ENCODE measurements around the gene RALA.
"Not testable (repeated sequence)": the region's sequence is repeated elsewhere in the genome, so short reads cannot be mapped to it uniquely, and the experiment has no call there.

Gene RALA

DNA sequence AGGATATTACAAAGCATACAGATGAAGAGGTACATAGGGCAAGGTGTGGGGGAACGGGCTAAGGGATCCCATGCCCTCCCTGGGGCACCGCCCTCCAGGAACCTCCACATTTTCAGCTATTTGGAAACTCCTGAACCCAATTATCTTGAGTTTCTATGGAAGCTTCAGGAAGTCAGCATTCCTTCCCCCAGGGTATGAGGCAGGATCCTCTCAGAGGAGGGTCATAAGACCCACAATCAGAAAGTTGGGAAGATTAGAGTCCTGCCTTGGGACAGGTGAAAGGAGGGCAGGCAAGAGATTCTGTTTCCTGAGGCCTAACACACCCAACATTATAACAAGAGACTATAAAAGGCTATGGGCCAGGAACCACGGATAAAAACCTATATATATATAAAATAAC is 98.0 kb downstream of the RALA start:
- no peak for DNase-seq (ENCODE audit: extremely low read depth in 1 of 2, low read depth in 1 of 2)

DNA sequence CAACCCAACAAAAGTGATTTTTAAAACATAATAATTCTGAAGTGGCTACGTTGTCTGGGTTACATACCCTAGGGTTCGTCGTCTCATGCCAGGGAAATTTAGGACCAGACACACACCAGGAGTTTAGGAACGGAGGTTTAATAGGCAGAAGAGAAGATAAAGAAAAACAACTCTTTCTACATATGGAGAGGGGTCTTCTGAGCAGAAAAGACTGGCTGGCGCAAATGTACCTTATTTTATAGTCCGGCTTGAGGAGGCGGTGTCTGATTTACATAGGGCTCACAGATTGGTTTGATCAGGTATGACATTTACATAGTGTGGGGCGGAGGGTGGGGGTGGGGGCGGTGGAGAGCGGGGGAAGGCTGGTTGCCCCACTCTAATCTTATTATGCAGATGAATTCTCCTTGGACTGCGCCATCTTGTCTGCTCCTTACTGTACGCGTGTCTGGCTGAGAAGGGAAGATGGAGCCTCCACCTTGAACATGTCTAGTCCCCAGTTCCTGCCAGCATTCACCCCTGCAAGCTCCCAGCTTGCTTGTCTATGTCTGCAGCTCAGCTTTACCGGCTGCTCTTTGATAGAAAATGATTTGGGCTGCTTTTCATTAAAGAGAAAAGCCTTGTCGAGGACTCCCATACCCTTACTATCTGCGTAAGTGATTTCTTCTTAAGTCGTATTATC is 98.7 kb downstream of the RALA start:
- DNase-seq (ENCODE audit: extremely low read depth in 1 of 2, low read depth in 1 of 2) = no peak

DNA sequence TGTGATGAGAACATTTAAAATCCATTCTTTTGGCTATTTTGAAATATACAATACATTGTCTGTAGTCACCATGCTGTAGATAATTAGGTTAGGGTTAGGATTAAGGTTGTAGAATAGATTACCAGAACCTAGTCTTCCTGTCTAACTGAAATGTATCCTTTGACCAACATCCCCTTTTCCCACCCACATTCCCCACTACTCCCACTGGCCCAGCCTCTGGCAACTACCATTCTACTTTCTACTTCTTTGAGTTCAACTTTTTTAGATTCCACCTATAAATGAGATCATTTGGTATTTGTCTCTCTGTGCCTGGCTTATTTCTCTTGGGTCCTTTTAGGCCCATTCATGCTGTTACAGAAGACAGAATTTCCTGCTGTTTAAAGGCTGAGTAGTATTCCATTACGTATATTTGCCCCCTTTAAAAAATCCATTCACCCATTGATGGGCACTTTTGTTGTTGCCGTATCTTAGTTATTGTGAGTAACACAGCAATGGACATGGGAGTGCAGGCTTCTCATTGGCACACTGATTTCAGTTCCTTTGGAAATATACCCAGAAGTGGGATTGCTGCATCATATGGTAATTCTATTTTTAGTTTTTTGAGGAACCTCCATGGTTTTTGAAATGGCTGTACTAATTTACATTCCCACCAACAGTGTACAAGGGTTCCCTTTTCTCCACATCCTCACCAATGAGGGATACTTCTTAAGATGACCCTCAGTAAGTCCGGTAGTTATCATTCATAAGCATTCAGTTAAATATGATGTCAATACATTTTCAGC is 104.0 kb downstream of the RALA start:
- no peak for DNase-seq (ENCODE audit: extremely low read depth in 1 of 2, low read depth in 1 of 2)

DNA sequence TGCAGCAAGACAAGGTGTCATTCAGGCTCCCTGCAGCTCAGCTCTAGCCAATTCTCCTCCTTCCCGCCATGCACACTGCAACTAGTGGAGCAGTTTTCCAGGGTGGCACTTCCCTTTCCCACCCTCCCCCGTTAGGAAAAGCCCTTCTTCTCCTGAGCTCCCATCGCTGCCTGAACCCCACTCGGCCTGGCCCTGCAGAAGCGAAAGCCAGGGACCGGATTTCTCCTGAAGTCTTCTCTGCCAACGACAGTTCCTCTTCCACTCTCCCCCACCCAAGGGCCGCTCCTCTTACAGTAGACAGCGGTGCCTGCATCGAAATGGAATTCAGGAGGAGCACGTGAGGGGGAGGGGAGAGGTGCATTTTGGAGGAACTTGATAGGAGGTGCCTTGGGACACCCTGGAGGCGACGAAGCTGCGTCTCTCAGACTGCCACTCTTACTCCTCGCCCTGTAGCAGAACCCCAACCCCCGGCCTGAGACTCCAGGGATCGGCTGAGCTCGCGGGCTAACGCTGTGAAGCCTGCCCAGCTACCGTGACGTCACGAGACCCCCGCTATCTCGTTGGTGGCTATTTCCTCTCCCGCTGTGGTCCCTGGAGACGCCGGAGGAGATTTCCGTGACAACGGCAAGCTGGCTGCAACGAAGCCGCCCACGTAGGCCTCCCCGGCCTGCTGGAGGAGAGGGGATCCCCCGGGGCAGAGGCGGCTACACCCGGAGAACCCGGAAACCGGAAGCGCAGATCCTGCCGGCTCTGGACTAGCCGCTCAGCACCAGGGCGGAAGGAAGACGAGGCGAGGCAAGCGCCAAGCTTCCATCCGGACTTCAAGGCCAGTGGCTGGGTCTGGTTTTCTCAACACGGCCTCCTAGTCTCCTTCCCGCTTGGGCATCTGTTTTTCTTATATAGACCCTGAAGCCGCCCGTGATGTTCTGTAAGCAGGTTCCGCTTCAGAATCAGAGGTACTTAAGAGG is 109.7 kb downstream of the RALA start:
- DNase-seq (ENCODE audit: extremely low read depth in 1 of 2, low read depth in 1 of 2) = peak; percentile 91 to 92

DNA sequence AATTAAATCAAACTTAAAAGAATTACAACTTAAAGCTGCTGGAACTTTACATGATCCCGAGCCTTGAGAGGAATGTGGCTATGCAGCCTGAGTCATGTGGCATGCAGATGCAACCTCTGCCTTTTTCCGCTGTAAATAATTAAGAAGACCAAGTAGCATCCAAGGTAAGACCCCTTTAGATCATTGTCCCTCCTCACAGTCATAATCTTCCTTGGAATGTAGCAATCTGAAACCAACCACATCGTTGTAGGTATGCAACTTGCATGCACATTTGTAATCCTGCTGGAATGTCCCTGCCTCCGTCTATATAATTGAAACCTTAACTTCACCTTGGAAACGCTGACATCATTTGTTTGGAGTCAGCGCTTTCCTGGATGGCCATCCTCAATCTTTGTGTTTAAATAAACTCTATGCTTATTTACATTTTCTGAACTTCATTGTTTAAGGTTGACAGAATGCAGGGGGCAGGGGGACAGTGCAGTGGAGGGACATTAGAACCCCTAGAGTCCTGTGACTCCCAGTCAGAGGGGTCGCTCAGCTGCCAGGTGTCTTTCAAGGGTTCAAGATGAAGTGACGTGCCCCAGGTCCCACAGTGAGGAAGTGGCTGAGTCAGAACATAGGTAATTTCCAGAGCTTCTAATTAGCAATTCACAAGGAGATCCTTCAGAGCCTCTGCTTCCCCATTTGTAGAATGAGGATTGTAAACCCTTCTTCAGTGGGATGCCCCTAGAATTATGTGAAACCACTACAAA is 110.7 kb downstream of the RALA start:
- DNase-seq (ENCODE audit: extremely low read depth in 1 of 2, low read depth in 1 of 2) = peak in 1 of 2 donors; percentile 8

DNA sequence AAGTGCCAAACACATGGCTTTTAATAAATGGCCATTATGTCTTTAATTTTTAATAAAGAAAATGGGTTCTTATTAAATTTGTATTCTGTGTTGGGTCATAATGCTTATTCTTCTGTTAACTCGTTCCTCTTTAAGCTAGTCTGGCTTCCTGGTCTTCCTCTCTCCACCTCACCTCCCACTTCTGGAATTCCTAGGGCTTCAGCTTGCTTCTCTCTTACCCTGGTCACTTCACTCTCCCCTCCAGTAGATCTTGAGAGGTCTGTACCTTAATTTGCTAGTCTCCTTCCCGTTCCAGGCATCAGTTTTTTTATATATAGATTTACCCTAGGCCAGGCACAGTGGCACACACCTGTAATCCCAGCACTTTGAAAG is 111.2 kb downstream of the RALA start:
- DNase-seq (ENCODE audit: extremely low read depth in 1 of 2, low read depth in 1 of 2) = no peak

DNA sequence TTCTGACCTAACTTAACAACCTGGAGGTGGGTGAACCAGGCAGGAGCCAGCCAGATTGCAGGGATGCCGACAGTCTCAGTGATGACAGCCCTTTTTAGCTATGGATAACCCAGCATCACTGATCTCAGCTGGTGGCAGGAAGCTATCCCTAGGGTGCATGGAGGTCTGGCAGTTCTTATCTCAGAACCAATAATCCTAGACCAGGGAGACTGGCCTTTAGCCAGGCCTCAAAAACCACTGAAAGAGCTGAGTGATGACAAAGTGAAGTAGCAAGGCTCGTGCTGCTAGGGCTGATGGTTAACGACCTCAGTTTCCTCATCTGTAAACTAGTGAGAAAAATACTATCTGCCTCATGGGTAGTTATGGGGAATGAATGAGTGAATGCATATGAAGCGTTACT is 112.5 kb downstream of the RALA start:
- DNase-seq (ENCODE audit: extremely low read depth in 1 of 2, low read depth in 1 of 2) = no peak

DNA sequence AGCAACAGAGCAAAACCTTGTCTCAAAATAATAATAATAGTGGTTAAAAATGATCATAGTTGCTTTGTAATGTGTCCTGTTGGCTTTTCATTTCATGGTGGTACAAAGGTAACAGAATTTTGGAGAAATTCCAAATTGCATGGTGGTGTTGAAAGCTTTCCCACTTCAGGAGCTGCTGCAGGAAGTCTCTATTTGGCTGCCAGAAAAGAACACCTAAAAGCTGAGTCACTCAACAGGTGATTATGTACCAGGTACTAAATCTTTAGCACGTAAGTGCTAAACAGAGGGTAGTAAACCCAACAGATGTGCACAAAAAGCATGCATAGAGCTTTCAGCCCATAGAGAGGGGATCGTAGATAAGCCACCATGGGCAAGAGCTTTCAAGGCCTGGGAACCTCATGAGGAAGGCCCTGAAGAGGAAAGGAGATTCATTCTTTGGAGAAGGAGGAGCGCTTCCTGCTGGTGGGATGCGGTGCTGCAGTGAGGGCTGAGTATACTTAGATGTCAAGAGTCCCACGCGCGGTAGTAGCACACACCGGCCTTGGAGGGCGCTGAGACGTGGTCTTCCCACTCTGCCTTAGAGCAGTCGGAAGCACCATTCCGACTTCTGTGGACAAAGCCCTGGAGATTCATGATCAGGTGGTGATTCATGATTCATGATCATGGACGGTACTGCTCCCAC is 118.7 kb downstream of the RALA start:
- DNase-seq (ENCODE audit: extremely low read depth in 1 of 2, low read depth in 1 of 2) = peak in 1 of 2 donors; percentile 12

DNA sequence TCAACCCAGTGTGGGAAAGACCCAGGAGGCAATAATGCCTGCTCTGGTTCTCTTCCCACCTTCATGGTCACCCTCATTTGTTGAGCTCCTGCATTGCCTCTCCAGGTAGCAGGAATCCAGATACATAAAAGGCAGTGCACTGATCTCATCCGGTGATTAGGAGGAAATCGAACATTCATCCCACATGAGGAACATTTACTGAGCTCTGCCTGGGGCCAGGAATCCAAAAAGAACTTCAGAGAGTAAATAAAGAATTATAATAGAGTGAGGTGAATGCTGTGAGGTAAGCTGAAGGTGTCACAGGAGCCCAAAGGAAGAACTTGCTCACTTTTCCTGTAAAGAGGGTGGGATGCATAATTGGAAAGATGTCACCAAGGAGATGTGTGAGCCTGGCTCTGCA is 121.2 kb downstream of the RALA start:
- DNase-seq (ENCODE audit: extremely low read depth in 1 of 2, low read depth in 1 of 2) = no peak

DNA sequence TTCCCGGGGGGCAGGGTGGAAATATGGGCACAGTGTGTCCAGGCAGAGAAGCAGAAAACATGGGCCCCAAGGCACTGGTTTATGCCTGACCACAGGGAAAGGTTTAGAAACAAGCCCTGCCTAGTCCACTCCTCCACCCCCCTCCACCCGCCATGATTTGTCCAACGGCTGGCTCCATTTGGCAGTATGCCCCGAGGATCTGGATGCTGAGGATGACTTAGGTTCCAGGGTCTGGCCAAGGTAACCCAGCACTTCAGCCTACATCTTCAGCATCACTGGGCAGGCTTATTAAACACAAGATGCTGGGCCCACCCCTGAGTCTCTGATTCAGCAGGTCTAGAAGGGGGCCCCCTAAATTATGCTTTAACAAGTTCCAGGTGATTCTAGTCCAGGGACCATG is 121.9 kb downstream of the RALA start:
- DNase-seq (ENCODE audit: extremely low read depth in 1 of 2, low read depth in 1 of 2) = no peak

DNA sequence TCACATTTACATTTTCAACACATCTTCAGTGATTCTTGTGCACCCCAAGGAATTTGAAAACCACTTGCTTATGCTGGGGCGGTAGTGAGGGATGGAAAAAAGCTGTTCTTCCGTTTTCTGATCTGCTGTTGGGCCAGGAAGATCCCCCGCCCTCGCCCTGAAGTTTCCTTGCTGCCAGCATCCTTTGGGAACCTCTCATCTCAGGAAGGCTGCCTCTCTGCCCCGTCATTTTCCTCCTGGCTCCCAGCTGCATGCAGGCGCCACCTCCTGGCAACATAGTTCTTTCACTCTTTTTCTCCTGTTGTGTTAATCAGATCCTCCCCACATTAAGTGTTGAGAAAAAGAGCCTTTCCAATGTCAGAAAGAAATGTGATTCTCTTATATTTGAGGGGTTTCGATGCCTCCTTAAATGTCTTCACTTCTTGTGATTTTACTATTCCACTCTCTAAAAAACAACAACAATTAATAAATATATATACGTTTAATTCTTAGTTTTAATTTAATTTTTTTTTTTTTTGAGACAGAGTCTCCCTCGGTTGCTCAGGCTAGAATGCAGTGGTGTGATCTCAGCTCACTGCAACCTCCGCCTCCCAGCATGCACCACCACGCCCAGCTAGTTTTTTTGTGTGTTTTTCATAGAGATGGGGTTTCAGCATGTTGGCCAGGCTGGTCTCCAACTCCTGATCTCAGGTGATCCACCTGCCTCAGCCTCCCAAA is 122.9 kb downstream of the RALA start:
- peak; percentile 25 to 43 for DNase-seq (ENCODE audit: extremely low read depth in 1 of 2, low read depth in 1 of 2)

DNA sequence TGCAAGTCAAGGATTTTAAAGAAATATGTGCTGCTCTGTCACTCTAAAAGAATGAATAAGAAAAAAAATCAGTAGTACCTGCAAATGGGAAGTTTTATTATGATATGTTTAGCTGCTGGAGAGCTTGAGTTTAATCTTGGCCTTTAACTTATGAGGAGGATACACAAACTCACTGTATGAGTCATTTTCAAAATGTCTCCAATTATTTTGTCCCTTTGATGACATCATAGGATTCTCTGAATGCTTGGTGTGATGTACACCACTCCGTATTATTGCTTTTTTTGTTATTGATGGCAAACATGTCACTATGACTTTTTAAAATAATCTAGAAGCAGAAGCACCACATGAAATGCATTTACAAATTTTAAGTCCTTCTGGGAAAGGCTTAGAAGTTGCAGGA is 125.8 kb downstream of the RALA start:
- no peak for DNase-seq (ENCODE audit: extremely low read depth in 1 of 2, low read depth in 1 of 2)

DNA sequence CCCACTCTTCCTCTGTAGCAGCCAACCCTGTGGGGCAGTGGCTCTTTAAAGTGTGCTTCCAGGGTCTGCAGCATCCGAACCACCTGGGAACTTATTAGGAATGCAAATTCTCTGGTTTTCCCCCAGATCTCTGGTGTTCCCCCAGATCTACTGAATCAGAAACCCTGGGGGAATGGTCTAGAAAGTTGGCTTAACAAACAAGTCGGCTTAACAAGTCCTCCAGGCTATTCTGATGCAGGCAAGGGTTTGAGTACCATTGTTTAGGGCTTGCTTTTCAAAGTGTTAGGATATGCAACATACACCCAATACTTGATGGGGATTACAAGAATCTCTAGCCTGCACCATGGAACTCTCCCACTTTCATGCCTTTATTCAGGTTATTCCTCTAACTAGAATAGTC is 126.3 kb downstream of the RALA start:
- DNase-seq (ENCODE audit: extremely low read depth in 1 of 2, low read depth in 1 of 2) = no peak

DNA sequence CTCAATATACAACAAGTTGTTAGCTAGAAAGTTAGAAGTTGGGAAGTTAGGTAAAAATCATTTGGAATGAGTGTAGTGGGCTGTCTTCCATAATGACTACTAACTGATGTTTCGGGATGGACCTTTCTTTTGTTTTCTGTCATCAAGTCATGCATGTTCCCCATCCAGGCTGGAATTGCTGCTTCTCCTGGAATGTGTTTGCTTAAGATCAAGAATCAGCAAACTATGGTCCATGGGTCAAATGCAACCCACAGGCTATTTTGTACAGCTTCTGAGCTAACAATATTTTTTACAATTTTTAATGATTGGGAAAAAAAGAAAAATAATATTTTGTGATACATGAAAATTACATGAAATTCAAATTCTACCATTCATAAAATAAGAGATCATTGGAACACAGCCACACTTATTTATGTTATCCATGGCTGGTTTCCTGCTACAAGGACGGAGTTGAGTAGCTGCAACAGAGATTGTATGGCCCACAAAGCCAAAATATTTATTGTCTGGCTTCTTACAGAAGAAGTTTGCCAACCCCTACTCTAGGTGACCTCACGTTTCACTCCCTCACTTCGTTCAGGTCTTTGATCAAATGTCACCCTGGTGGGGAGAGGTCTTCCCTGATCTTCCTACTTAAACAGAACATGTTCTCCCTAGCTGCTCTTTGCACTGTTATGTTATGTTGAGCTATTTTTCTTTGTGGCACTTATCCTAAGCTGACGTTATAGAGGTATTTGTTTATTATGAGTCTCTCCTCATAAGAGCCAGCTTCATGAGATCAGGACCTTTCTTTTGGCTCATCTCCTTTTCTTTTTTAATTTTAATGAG is 127.1 kb downstream of the RALA start:
- no peak for DNase-seq (ENCODE audit: extremely low read depth in 1 of 2, low read depth in 1 of 2)

DNA sequence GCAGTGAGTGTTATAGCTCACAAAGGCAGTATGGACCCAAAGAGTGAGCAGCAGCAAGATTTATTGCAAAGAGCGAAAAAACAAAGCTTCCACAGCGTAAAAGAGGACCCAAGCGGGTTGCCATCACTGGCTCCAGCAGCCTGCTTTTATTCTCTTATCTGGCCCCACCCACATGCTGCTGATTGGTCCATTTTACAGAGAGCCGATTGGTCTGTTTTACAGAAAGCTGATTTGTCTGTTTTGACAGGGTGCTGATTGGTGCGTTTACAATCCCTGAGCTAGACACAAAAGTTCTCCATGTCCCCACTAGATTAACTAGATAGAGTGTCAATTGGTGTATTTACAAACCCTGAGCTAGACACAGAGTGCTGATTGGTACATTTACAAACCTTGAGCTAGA is 129.9 kb downstream of the RALA start:
- not testable (repeated sequence) for DNase-seq (ENCODE audit: extremely low read depth in 1 of 2, low read depth in 1 of 2)

DNA sequence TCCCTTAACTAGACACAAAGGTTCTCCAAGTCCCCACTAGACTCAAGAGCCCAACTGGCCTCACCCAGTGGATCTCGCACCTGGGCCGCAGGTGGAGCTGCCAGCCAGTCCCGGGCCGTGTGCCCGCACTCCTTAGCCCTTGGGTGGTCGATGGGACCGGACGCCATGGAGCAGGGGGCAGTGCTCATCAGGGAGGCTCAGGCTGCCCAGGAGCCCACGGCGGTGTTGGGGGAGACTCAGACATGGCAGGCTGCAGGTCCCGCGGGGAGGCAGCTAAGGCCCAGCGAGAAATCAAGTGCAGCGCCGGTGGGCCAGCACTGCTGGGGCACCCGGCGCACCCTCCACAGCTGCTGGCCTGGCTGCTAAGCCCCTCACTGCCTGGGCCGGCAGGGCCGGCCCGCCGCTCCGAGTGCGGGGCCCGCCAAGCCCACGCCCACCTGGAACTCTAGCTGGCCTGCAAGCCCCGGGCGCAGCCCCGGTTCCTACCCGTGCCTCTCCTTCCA is 130.5 kb downstream of the RALA start:
- DNase-seq (ENCODE audit: extremely low read depth in 1 of 2, low read depth in 1 of 2) = no peak

DNA sequence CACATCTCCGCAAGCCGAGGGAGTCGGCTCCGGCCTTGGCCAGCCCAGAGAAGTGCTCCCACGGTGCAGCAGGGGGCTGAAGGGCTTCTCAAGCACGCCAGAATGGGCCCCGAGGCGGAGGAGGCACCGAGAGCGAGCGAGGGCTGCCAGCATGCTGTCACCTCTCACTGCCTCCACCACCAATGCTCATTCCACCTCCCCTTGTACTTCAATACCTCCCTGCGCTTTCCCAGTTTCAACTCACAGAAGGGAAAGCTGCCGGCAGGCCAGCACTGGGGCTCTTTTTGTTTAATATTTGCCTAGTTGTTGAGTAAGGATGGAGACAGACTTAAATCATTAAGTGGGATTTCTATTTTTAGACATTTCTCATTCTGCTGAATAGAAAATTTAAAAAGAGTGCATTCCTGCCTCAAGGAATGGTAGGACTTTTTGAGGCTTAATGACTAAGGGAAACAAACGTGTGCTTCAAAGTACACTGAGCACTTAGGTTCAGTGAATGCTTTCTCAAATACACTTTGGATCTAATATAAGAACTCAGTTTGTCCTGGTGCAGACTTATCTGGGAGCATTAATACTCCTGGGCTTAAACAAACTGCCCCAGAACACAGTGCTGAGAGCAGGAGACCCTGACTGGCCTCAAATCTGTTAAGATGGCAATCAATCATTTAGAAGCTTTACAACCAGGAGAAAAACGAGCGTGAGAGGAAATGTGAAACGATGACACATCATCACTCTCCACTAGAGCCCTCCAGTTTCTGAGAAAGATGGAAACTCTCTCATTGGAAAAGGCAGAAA is 131.2 kb downstream of the RALA start:
- DNase-seq (ENCODE audit: extremely low read depth in 1 of 2, low read depth in 1 of 2) = no peak

DNA sequence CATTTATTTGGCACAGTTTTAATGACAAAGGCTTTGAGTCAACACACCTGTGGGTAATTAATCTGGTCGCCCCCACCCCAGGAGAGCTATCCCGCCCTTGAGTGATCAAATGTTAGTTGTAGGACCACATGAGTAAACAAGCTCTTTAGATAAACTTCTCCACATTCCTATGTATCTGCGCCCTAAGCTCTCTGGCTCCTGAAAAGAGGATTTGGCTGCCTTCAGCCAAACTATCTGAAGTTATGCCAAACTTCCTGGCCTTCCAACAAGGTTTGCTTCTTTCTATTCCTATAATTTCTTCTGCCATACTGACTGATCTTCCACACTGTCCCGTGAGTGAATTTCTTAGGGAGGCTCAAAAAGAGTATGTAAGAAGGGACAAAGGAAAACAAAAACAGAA is 134.2 kb downstream of the RALA start:
- no peak for DNase-seq (ENCODE audit: extremely low read depth in 1 of 2, low read depth in 1 of 2)
